Astrocyte of the cerebellum (primary cell): ENCODE data around the gene TOP2A.

Experiments
- DNase-seq: peaks from one replicate; pipeline ENCODE4 v3.0.0-alpha.2; 2011; ENCODE audit warnings: low read depth
- H3K4me3 ChIP-seq: 2 replicates; pipeline ENCODE4 v1.5.1; 2011; ENCODE audit warnings: mild to moderate bottlenecking, low read depth, low read length, moderate library complexity
- CTCF ChIP-seq: IDR thresholded peaks from 2 replicates; pipeline ENCODE4 v1.5.1; 2012; ENCODE audit warnings: low read length, low read depth, moderate library complexity, mild to moderate bottlenecking; ENCODE audit errors: missing control alignments
- in situ Hi-C: cut with HindIII; loops from 2 replicates; pipeline ENCODE4 v1.10.0; 2017; ENCODE audit warnings: low sequenced_read_pairs

The TOP2A gene

DNA sequence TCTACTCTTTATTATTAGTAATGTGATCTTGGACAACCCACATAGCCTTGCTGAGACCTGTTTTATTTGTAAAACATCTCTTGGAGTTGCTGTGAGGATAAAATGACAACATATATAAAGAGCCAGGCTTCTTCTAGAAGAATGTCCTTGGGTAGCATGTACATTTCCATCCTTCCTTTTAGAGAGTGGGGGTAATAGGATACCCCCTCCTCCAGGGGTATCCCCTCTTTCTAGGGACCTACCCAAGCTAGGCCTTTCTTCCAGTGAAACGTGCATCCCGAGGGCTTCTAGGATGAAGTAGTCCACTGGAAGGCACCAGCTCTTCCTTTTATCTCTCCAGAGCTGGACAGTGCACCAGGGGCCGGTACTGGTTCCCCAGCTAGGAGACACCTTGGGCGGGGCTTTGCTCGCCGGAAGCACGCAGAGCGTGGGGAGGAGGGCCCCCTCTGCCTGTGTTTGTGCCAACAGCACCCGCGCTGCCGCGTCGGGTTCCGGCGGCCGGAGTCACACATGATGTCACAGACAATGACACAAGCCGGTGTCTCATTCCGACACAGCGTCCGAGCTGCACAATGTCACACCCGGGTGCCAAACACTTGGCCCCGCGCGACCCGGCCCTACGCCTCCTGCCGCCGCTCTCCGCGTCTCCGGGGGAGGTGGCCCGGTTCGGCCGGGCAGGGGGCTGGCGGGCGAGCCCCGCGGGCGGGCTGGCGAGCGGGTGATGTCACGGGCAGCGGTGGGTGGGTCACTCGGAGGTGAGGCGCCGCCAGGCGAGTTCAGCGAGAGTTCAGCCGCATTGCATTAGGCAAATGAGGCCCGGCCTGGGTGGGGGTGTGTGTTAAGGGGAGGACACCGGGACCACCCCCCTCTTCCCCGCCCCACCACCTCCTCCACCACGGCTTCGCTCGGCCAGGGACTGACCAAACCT lies 76.6 kb downstream of the TOP2A start:
- TF ChIP-seq CTCF: no peak
- in situ Hi-C loops: no loop called here
- peak overlapping the region; percentile 67 for H3K4me3 ChIP-seq
- no peak for DNase-seq

GRCh38 chr17:40340327-40340726 lies 77.4 kb downstream of the TOP2A start:
- in situ Hi-C loops: no loop called here
- H3K4me3 ChIP-seq: no peak overlapping the region
- DNase-seq: no peak
- TF ChIP-seq CTCF: no peak

DNA sequence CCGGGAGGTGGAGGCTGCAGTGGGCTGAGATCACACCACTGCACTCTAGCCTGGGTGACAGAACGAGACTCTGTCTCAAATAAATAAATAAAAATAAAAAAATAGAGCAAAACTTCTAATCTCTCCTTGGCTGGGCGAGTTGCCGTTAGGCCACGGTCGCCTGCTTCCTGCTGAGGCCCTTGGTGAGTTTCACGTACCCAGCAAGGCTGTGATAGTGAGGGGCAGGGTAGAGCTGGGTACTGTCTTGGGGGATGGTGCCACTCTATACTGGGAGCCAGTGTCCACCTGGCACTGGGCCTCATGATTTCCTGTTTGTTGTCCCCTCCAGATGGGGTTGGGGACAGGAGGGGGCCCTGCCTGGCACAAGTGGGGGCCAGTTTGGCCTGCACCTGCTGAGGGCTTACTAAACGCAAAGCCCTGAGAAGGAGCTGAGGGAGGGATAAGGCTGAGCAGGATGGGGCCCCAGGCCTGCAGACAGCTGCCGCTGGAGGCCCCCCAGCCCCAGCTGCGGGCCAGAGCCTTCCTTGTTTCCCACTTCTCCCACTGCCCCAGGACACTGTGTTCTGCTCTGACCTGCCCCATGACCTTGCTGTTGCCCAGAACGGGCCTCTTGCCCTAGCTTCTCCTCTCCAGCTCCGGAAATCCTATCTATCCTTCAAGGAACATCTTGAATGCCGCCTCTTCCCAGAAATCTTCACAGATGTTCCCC lies 78.6 kb downstream of the TOP2A start:
- no peak for TF ChIP-seq CTCF
- no peak for DNase-seq
- no peak overlapping the region for H3K4me3 ChIP-seq
- in situ Hi-C loops: no loop called here
